Glutamatergic neuron (in vitro differentiated cells): ENCODE data around the gene ELOVL5. TPM values are rescaled to one million over a fixed set of nuclear protein-coding genes. Genes with fewer than 3 reads are reported as not detected.

Experiments used
- DNase-seq: peaks from one replicate; pipeline ENCODE4 v3.0.0; 2022
- H3K27ac Mint-ChIP-seq: one replicate; pipeline ENCODE4 v1.8.0; 2020; ENCODE audit warnings: mild to moderate bottlenecking, mixed read lengths, inconsistent platforms; ENCODE audit not compliant: unreplicated experiment
- H3K27me3 Mint-ChIP-seq: one replicate; pipeline ENCODE4 v1.8.0; 2020; ENCODE audit warnings: mild to moderate bottlenecking, moderate library complexity, mixed read lengths, inconsistent platforms; ENCODE audit not compliant: unreplicated experiment
- H3K36me3 Mint-ChIP-seq: one replicate; pipeline ENCODE4 v1.8.0; 2020; ENCODE audit warnings: mild to moderate bottlenecking, mixed read lengths, inconsistent platforms; ENCODE audit not compliant: unreplicated experiment
- H3K4me1 Mint-ChIP-seq: one replicate; pipeline ENCODE4 v1.8.0; 2020; ENCODE audit warnings: mild to moderate bottlenecking, low read depth, mixed read lengths, inconsistent platforms; ENCODE audit not compliant: unreplicated experiment
- H3K4me3 Mint-ChIP-seq: one replicate; pipeline ENCODE4 v1.8.0; 2020; ENCODE audit warnings: mild to moderate bottlenecking, mixed read lengths, inconsistent platforms; ENCODE audit not compliant: unreplicated experiment
- H3K9me3 Mint-ChIP-seq: one replicate; pipeline ENCODE4 v1.8.0; 2020; ENCODE audit warnings: mild to moderate bottlenecking, moderate library complexity, mixed read lengths, inconsistent platforms; ENCODE audit not compliant: unreplicated experiment
- CTCF ChIP-seq: fragments of 200-600 bp; sonication (generic); IDR thresholded peaks from one replicate; pipeline ENCODE4 v1.5.0; 2021; ENCODE audit not compliant: partially characterized antibody, unreplicated experiment
- total RNA-seq: library from RNA; stranded (reverse); fragmentation: NEBNext Ultra II Directional; extraction: Animal tissue kit (Norgen Biotek cat#: 25700); gene quantifications from one replicate; pipeline ENCODE4 v1.2.1, GENCODE V29; 2021; ENCODE audit not compliant: unreplicated experiment

Gene ELOVL5
- total RNA-seq, 1 donor from 2014 or later: 97.2 TPM

GRCh38 chr6:53259860-53260580, 88.7 kb downstream of the ELOVL5 start:
- H3K27me3 Mint-ChIP-seq: no peaks in the 10 kb centered on the region
- H3K9me3 Mint-ChIP-seq: no peaks in the 10 kb centered on the region
- H3K4me3 Mint-ChIP-seq: no peak overlapping the region
- TF ChIP-seq CTCF: no peak
- H3K4me1 Mint-ChIP-seq: no peaks in the 10 kb centered on the region
- H3K27ac Mint-ChIP-seq: no peak overlapping the region
- DNase-seq: no peak
- peaks cover 5% of the 10 kb centered on the region for H3K36me3 Mint-ChIP-seq

- H3K27ac Mint-ChIP-seq: no peak overlapping the region
- no peaks in the 10 kb centered on the region for H3K9me3 Mint-ChIP-seq
- H3K4me1 Mint-ChIP-seq: no peaks in the 10 kb centered on the region
- no peak overlapping the region for H3K4me3 Mint-ChIP-seq
- no peak for DNase-seq
- H3K36me3 Mint-ChIP-seq: peaks cover 5% of the 10 kb centered on the region
- TF ChIP-seq CTCF: no peak
- no peaks in the 10 kb centered on the region for H3K27me3 Mint-ChIP-seq
Measured at GRCh38 chr6:53258774-53259155, 90.0 kb downstream of the ELOVL5 start.

- H3K27me3 Mint-ChIP-seq: no peaks in the 10 kb centered on the region
- H3K9me3 Mint-ChIP-seq: no peaks in the 10 kb centered on the region
- no peak overlapping the region for H3K4me3 Mint-ChIP-seq
- no peak for TF ChIP-seq CTCF
- H3K27ac Mint-ChIP-seq: no peak overlapping the region
- peaks cover 5% of the 10 kb centered on the region for H3K36me3 Mint-ChIP-seq
- no peak for DNase-seq
- no peaks in the 10 kb centered on the region for H3K4me1 Mint-ChIP-seq
Measured at GRCh38 chr6:53258076-53258773, 90.5 kb downstream of the ELOVL5 start.

GRCh38 chr6:53257533-53257932, 91.2 kb downstream of the ELOVL5 start:
- H3K27ac Mint-ChIP-seq: no peak overlapping the region
- no peak overlapping the region for H3K4me3 Mint-ChIP-seq
- H3K27me3 Mint-ChIP-seq: no peaks in the 10 kb centered on the region

More at GRCh38 chr6:53257533-53257932, 91.2 kb downstream of the ELOVL5 start:
- peaks cover under 1% of the 10 kb centered on the region for H3K9me3 Mint-ChIP-seq
- DNase-seq: no peak
- no peaks in the 10 kb centered on the region for H3K4me1 Mint-ChIP-seq
- peaks cover 5% of the 10 kb centered on the region for H3K36me3 Mint-ChIP-seq
- no peak for TF ChIP-seq CTCF
